ENCODE measurements around the gene MAN1C1. TPM values are rescaled to one million over a fixed set of nuclear protein-coding genes. Genes with fewer than 3 reads are reported as not detected.

MAN1C1 gene
- total and polyA plus RNA-seq, 9 of the 15 experiments (the other 6 are each of a cell fraction or from before 2014, with no cell fraction given) = 0.04 to 0.44 (median 0.10) TPM; not detected in 3

GRCh38 chr1:25755475-25756125, 139.0 kb downstream of the MAN1C1 start (continued):
- TF ChIP-seq, protein P1, sequence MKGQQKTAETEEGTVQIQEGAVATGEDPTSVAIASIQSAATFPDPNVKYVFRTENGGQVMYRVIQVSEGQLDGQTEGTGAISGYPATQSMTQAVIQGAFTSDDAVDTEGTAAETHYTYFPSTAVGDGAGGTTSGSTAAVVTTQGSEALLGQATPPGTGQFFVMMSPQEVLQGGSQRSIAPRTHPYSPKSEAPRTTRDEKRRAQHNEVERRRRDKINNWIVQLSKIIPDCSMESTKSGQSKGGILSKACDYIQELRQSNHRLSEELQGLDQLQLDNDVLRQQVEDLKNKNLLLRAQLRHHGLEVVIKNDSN (CRISPR knock-in tag; IDR thresholded peaks at IDR 0.05) = peak; percentile 54
- TF ChIP-seq GMEB1 (CRISPR knock-in tag; IDR thresholded peaks at IDR 0.05) = no peak
- no peak for TF ChIP-seq CBFA2T2 (conservative IDR thresholded peaks at IDR 0.05)
- TF ChIP-seq RCOR1 (IDR thresholded peaks at IDR 0.05; ENCODE audit: borderline replicate concordance in 1 of 2, low read depth in 2 of 2, low read length in 2 of 2) = 0 out of 4 replicates have a peak, but pooled peaks of 1 of the 2 experiments have one; percentile 23
- peak; percentile 50; the same call in 1 of the 2 replicates for TF ChIP-seq USF2 (CRISPR knock-in tag; IDR thresholded peaks at IDR 0.05)
- TF ChIP-seq PTTG1 (tag; IDR thresholded peaks at IDR 0.05; ENCODE audit: low read depth) = no peak
- TF ChIP-seq CXXC5 (CRISPR knock-in tag; IDR thresholded peaks at IDR 0.05) = no peak
- TF ChIP-seq PTBP1 (IDR thresholded peaks at IDR 0.05; ENCODE audit: low read depth, low read length) = 0 out of 2 replicates have a peak, but pooled peaks have one; percentile 57
- 0 out of 2 replicates have a peak, but pooled peaks have one; percentile 51 for TF ChIP-seq FOXK1 (CRISPR knock-in tag; IDR thresholded peaks at IDR 0.05; ENCODE audit: borderline replicate concordance)
- no peak for TF ChIP-seq PHF20 (IDR thresholded peaks at IDR 0.05; ENCODE audit: partially characterized antibody)
- TF ChIP-seq NCOA1 (IDR thresholded peaks at IDR 0.05; ENCODE audit: low read depth) = no peak
- no peak for TF ChIP-seq RBM17 (IDR thresholded peaks at IDR 0.05; ENCODE audit: borderline replicate concordance, low read depth, low read length)
- no peak for TF ChIP-seq NFE2 (IDR thresholded peaks at IDR 0.05; ENCODE audit: low read depth)
- TF ChIP-seq, protein P2, sequence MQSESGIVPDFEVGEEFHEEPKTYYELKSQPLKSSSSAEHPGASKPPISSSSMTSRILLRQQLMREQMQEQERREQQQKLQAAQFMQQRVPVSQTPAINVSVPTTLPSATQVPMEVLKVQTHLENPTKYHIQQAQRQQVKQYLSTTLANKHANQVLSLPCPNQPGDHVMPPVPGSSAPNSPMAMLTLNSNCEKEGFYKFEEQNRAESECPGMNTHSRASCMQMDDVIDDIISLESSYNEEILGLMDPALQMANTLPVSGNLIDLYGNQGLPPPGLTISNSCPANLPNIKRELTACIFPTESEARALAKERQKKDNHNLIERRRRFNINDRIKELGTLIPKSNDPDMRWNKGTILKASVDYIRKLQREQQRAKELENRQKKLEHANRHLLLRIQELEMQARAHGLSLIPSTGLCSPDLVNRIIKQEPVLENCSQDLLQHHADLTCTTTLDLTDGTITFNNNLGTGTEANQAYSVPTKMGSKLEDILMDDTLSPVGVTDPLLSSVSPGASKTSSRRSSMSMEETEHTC (IDR thresholded peaks at IDR 0.05) = 0 out of 2 replicates have a peak, but pooled peaks have one; percentile 18
- TF ChIP-seq RAD51 (IDR thresholded peaks at IDR 0.05; ENCODE audit: borderline replicate concordance, low read depth) = peak; percentile 39; the same call in 1 of the 2 replicates
- TF ChIP-seq HDAC2 (IDR thresholded peaks at IDR 0.05) = peak; percentile 60; the same call in 1 of the 2 replicates
- no peak for TF ChIP-seq TAF1 (IDR thresholded peaks at IDR 0.05; ENCODE audit: control insufficient read depth, extremely low read depth, insufficient read depth, low read length, severe bottlenecking)
- TF ChIP-seq TOE1 (IDR thresholded peaks at IDR 0.05; ENCODE audit: borderline replicate concordance) = 0 out of 2 replicates have a peak, but pooled peaks have one; percentile 18
- no peak for TF ChIP-seq TOE1 (CRISPR knock-in tag; IDR thresholded peaks at IDR 0.05; ENCODE audit: borderline replicate concordance, low read depth)
- no peak for TF ChIP-seq ARID2 (IDR thresholded peaks at IDR 0.05)
